ENCODE measurements around the gene PDIA6.

DNA sequence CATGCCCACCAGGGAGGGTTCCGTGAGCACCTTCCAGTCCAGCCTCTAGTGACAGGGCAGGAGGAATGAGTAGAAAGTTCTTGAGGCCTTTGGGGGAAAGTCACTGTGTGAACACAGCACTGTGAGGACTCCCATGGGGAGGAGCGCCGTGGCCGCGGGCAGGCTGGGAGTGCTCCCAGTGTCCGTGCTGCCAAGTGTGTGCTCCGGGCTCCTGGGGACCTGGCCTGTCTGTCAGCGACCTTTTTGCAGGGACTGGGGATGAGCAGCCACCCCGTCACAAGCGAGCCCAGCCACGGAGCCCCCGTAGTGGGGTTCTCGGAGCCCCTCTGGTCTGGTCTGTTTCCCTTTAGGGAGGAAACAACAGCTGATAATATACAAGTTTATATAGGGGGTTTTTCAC lies 36.8 kb downstream of the PDIA6 start:
- TF ChIP-seq YY1 (IDR thresholded peaks at IDR 0.05) = no peak
- no peak for TF ChIP-seq GABPA (IDR thresholded peaks at IDR 0.05 in 1 of 2, conservative IDR thresholded peaks at IDR 0.05 in 1 of 2)
- TF ChIP-seq TAF1 (conservative IDR thresholded peaks at IDR 0.05) = no peak
- TF ChIP-seq, protein P1, sequence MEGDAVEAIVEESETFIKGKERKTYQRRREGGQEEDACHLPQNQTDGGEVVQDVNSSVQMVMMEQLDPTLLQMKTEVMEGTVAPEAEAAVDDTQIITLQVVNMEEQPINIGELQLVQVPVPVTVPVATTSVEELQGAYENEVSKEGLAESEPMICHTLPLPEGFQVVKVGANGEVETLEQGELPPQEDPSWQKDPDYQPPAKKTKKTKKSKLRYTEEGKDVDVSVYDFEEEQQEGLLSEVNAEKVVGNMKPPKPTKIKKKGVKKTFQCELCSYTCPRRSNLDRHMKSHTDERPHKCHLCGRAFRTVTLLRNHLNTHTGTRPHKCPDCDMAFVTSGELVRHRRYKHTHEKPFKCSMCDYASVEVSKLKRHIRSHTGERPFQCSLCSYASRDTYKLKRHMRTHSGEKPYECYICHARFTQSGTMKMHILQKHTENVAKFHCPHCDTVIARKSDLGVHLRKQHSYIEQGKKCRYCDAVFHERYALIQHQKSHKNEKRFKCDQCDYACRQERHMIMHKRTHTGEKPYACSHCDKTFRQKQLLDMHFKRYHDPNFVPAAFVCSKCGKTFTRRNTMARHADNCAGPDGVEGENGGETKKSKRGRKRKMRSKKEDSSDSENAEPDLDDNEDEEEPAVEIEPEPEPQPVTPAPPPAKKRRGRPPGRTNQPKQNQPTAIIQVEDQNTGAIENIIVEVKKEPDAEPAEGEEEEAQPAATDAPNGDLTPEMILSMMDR (IDR thresholded peaks at IDR 0.05; ENCODE audit: low read depth, low read length, missing input control) = no peak
- TF ChIP-seq, protein P2, sequence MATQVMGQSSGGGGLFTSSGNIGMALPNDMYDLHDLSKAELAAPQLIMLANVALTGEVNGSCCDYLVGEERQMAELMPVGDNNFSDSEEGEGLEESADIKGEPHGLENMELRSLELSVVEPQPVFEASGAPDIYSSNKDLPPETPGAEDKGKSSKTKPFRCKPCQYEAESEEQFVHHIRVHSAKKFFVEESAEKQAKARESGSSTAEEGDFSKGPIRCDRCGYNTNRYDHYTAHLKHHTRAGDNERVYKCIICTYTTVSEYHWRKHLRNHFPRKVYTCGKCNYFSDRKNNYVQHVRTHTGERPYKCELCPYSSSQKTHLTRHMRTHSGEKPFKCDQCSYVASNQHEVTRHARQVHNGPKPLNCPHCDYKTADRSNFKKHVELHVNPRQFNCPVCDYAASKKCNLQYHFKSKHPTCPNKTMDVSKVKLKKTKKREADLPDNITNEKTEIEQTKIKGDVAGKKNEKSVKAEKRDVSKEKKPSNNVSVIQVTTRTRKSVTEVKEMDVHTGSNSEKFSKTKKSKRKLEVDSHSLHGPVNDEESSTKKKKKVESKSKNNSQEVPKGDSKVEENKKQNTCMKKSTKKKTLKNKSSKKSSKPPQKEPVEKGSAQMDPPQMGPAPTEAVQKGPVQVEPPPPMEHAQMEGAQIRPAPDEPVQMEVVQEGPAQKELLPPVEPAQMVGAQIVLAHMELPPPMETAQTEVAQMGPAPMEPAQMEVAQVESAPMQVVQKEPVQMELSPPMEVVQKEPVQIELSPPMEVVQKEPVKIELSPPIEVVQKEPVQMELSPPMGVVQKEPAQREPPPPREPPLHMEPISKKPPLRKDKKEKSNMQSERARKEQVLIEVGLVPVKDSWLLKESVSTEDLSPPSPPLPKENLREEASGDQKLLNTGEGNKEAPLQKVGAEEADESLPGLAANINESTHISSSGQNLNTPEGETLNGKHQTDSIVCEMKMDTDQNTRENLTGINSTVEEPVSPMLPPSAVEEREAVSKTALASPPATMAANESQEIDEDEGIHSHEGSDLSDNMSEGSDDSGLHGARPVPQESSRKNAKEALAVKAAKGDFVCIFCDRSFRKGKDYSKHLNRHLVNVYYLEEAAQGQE (IDR thresholded peaks at IDR 0.05) = no peak
- TF ChIP-seq RAD21 (IDR thresholded peaks at IDR 0.05) = no peak
- TF ChIP-seq, protein P3, sequence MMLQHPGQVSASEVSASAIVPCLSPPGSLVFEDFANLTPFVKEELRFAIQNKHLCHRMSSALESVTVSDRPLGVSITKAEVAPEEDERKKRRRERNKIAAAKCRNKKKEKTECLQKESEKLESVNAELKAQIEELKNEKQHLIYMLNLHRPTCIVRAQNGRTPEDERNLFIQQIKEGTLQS (IDR thresholded peaks at IDR 0.05) = no peak
- TF ChIP-seq, protein P4, sequence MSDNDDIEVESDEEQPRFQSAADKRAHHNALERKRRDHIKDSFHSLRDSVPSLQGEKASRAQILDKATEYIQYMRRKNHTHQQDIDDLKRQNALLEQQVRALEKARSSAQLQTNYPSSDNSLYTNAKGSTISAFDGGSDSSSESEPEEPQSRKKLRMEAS (IDR thresholded peaks at IDR 0.05) = no peak
- no peak for TF ChIP-seq JUND (IDR thresholded peaks at IDR 0.05)
- TF ChIP-seq EGR1 (IDR thresholded peaks at IDR 0.05; ENCODE audit: low read depth in 2 of 2) = no peak
- no peak for TF ChIP-seq NR2F2 (IDR thresholded peaks at IDR 0.05)
- TF ChIP-seq HNF4G (IDR thresholded peaks at IDR 0.05) = no peak
- no peak for TF ChIP-seq SP1 (IDR thresholded peaks at IDR 0.05)
